Jurkat, Clone E6-1 (cell line): ENCODE data around the gene PRRC1.

Experiments
- DNase-seq: peaks from one replicate; pipeline ENCODE4 v3.0.0-alpha.2; 2011; ENCODE audit warnings: low read depth, low spot score
- H3K4me3 ChIP-seq: 2 replicates; pipeline ENCODE4 v1.5.1; 2011; ENCODE audit warnings: mild to moderate bottlenecking, low read length, control low read depth, moderate library complexity

Gene PRRC1

GRCh38 chr5:127572930-127573329, 55.5 kb downstream of the PRRC1 start:
- peak; percentile 47 for DNase-seq
- H3K4me3 ChIP-seq: no peak overlapping the region

GRCh38 chr5:127574852-127575679, 57.6 kb downstream of the PRRC1 start:
- no peak overlapping the region for H3K4me3 ChIP-seq
- peak; percentile 46 for DNase-seq

- no peak for DNase-seq
- no peak overlapping the region for H3K4me3 ChIP-seq
Measured at GRCh38 chr5:127577458-127577857, 60.0 kb downstream of the PRRC1 start.

GRCh38 chr5:127580731-127581130, 63.3 kb downstream of the PRRC1 start:
- no peak overlapping the region for H3K4me3 ChIP-seq
- DNase-seq: no peak

GRCh38 chr5:127581450-127581849, 64.0 kb downstream of the PRRC1 start:
- no peak for DNase-seq
- H3K4me3 ChIP-seq: no peak overlapping the region

- no peak overlapping the region for H3K4me3 ChIP-seq
- no peak for DNase-seq
Measured at GRCh38 chr5:127582773-127583370, 65.4 kb downstream of the PRRC1 start.

GRCh38 chr5:127583866-127584265, 66.4 kb downstream of the PRRC1 start:
- DNase-seq: no peak
- no peak overlapping the region for H3K4me3 ChIP-seq

GRCh38 chr5:127585661-127586060, 68.2 kb downstream of the PRRC1 start:
- DNase-seq: no peak
- H3K4me3 ChIP-seq: no peak overlapping the region

GRCh38 chr5:127586066-127586770, 68.8 kb downstream of the PRRC1 start:
- no peak overlapping the region for H3K4me3 ChIP-seq

GRCh38 chr5:127586811-127587210, 69.4 kb downstream of the PRRC1 start:
- no peak for DNase-seq
- H3K4me3 ChIP-seq: no peak overlapping the region

More at GRCh38 chr5:127586066-127586770, 68.8 kb downstream of the PRRC1 start:
- DNase-seq: no peak

- DNase-seq: no peak
- H3K4me3 ChIP-seq: no peak overlapping the region
Measured at GRCh38 chr5:127587246-127587917, 69.9 kb downstream of the PRRC1 start.

- DNase-seq: no peak
- no peak overlapping the region for H3K4me3 ChIP-seq
Measured at GRCh38 chr5:127588368-127588767, 70.9 kb downstream of the PRRC1 start.

- H3K4me3 ChIP-seq: no peak overlapping the region
- no peak for DNase-seq
Measured at GRCh38 chr5:127589309-127590030, 72.0 kb downstream of the PRRC1 start.

GRCh38 chr5:127590156-127590722, 72.8 kb downstream of the PRRC1 start:
- no peak for DNase-seq
- no peak overlapping the region for H3K4me3 ChIP-seq

- DNase-seq: peak; percentile 79
- H3K4me3 ChIP-seq: no peak overlapping the region
Measured at GRCh38 chr5:127595484-127596368, 78.3 kb downstream of the PRRC1 start.

GRCh38 chr5:127596501-127596900, 79.1 kb downstream of the PRRC1 start:
- no peak for DNase-seq
- no peak overlapping the region for H3K4me3 ChIP-seq

GRCh38 chr5:127599320-127599719, 81.9 kb downstream of the PRRC1 start:
- DNase-seq: no peak
- H3K4me3 ChIP-seq: no peak overlapping the region

GRCh38 chr5:127599847-127600246, 82.4 kb downstream of the PRRC1 start:
- H3K4me3 ChIP-seq: no peak overlapping the region
- DNase-seq: no peak
